PC-3 (cell line): ENCODE data around the gene TAL2. TPM values are rescaled to one million over a fixed set of nuclear protein-coding genes. Genes with fewer than 3 reads are reported as not detected.

Experiments used
- ATAC-seq: fragments of 200-7000 bp; cut with Tn5 transposase; 2 replicates; pipeline ENCODE4 v1.9.1; 2020; ENCODE audit warnings: mild to moderate bottlenecking, moderate library complexity
- BruUV-seq: library from RNA; stranded (reverse); fragments of 400-500 nt; replicated peaks from 2 replicates; lab custom pipeline; 2021; lab: Mats Ljungman, UMichigan
- CTCF ChIA-PET: fragments of 300-600 bp; sonication (Branson Sonifier 250); formaldehyde crosslinking; loops from one replicate; lab custom pipeline; 2022; ENCODE audit warnings: antibody characterized with exemption; lab: Charles Lee
- POLR2A ChIA-PET: fragments of 300-600 bp; sonication (Branson Sonifier 250); formaldehyde crosslinking; loops from one replicate; lab custom pipeline; 2022; ENCODE audit warnings: antibody characterized with exemption; ENCODE audit not compliant: unreplicated experiment; lab: Charles Lee
- DNase-seq: peaks from one replicate; pipeline ENCODE4 v3.0.0-alpha.2; 2015
- H2AFZ ChIP-seq: fragments of 300-600 bp; sonication (generic); 2 replicates; pipeline ENCODE4 v1.6.0; 2016; ENCODE audit warnings: antibody characterized with exemption, low read length
- H3F3A ChIP-seq: fragments of 300-600 bp; sonication (generic); one replicate; pipeline ENCODE4 v1.6.0; 2017; ENCODE audit warnings: antibody characterized with exemption, low read length, control low read depth, mild to moderate bottlenecking; ENCODE audit not compliant: unreplicated experiment
- H3K27ac ChIP-seq: fragments of 300-600 bp; sonication (generic); 2 replicates; pipeline ENCODE4 v1.5.1; 2016; ENCODE audit warnings: mild to moderate bottlenecking, low read length
- H3K27me3 ChIP-seq: fragments of 300-600 bp; sonication (generic); 2 replicates; pipeline ENCODE4 v1.6.1; 2016; ENCODE audit warnings: low read length, mixed read lengths
- H3K36me3 ChIP-seq: fragments of 300-600 bp; sonication (generic); 2 replicates; pipeline ENCODE4 v1.6.1; 2016; ENCODE audit warnings: low read depth, mixed run types, low read length, mixed read lengths
- H3K4me1 ChIP-seq: fragments of 300-600 bp; sonication (generic); 2 replicates; pipeline ENCODE4 v1.5.1; 2016; ENCODE audit warnings: low read length; ENCODE audit not compliant: insufficient read depth
- H3K4me2 ChIP-seq: fragments of 300-600 bp; sonication (generic); 2 replicates; pipeline ENCODE4 v1.6.0; 2016; ENCODE audit warnings: low read length
- H3K4me3 ChIP-seq: fragments of 300-600 bp; sonication (generic); 2 replicates; pipeline ENCODE4 v1.5.1; 2016; ENCODE audit warnings: mild to moderate bottlenecking, low read length, mixed read lengths
- H3K79me2 ChIP-seq: fragments of 300-600 bp; sonication (generic); 2 replicates; pipeline ENCODE4 v1.6.1; 2017; ENCODE audit warnings: low read length, mixed read lengths
- H3K9ac ChIP-seq: fragments of 300-600 bp; sonication (generic); 2 replicates; pipeline ENCODE4 v1.6.0; 2016; ENCODE audit warnings: mild to moderate bottlenecking, low read length
- H3K9me2 ChIP-seq: fragments of 300-600 bp; sonication (generic); replicated peaks from 2 replicates; pipeline ENCODE4 v1.6.1; 2016; ENCODE audit warnings: mixed run types, low read length, mixed read lengths
- H3K9me3 ChIP-seq: fragments of 300-600 bp; sonication (generic); 2 replicates; pipeline ENCODE4 v1.6.1; 2016; ENCODE audit warnings: low read length, mixed read lengths
- H4K20me1 ChIP-seq: fragments of 300-600 bp; sonication (generic); 2 replicates; pipeline ENCODE4 v1.6.1; 2016; ENCODE audit warnings: low read length, mixed read lengths
- CTCF ChIP-seq: fragments of 300-600 bp; sonication (generic); conservative IDR thresholded peaks from 2 replicates; pipeline ENCODE4 v1.5.1; 2017; ENCODE audit warnings: antibody characterized with exemption, low read depth, mild to moderate bottlenecking, low read length
- EZH2 ChIP-seq: fragments of 300-600 bp; sonication (generic); IDR thresholded peaks from one replicate; pipeline ENCODE4 v1.6.1; 2017; ENCODE audit warnings: antibody characterized with exemption, mild to moderate bottlenecking, low read length; ENCODE audit not compliant: unreplicated experiment
- EZH2phosphoT487 ChIP-seq: fragments of 300-600 bp; sonication (generic); IDR thresholded peaks from 2 replicates; pipeline ENCODE4 v1.6.1; 2018; ENCODE audit warnings: mild to moderate bottlenecking, antibody characterized with exemption, low read length, borderline replicate concordance
- intact Hi-C: fragments of 100-400 bp; cut with micrococcal nuclease; formaldehyde crosslinking; loops from 2 replicates; pipeline ENCODE4 v1.9.0; 2023
- total RNA-seq: library from RNA; depleted of rRNA; stranded (reverse); fragments of >200 nt; gene quantifications from 2 replicates; pipeline ENCODE4 v1.2.3, GENCODE V29; 2014

TAL2 gene
- total RNA-seq, 1 experiment from 2014 or later: not detected

GRCh38 chr9:105670315-105670714 lies 8.1 kb downstream of the TAL2 start:
- ATAC-seq: no peak
- no peak overlapping the region for H3K4me3 ChIP-seq
- H4K20me1 ChIP-seq: no peaks in the 10 kb centered on the region
- H3K27me3 ChIP-seq: no peaks in the 10 kb centered on the region
- H3K9me3 ChIP-seq: no peaks in the 10 kb centered on the region
- no peak overlapping the region for H2AFZ ChIP-seq
- H3K9ac ChIP-seq: no peak overlapping the region
- CTCF ChIA-PET: no interaction called here
- POLR2A ChIA-PET: no interaction called here
- no peaks in the 10 kb centered on the region for H3K4me1 ChIP-seq
- TF ChIP-seq EZH2phosphoT487: no peak
- TF ChIP-seq CTCF: no peak
- no peak for TF ChIP-seq EZH2
- H3K36me3 ChIP-seq: no peaks in the 10 kb centered on the region
- H3K79me2 ChIP-seq: no peaks in the 10 kb centered on the region
- intact Hi-C loops: no loop called here
- no peaks in the 10 kb centered on the region for H3F3A ChIP-seq
- no peak for DNase-seq
- no TSS peak for BruUV-seq
- H3K27ac ChIP-seq: no peak overlapping the region
- H3K9me2 ChIP-seq: no peaks in the 10 kb centered on the region
- no peak overlapping the region for H3K4me2 ChIP-seq

GRCh38 chr9:105670775-105671174 lies 8.5 kb downstream of the TAL2 start:
- DNase-seq (no peak), ATAC-seq (no peak)
- ChIA-PET POLR2A (no interaction called here), CTCF (no interaction called here)
- Histone ChIP-seq H3K27ac (no peak overlapping the region), H3K36me3 (no peaks in the 10 kb centered on the region), H3K9me2 (no peaks in the 10 kb centered on the region), H3K4me2 (no peak overlapping the region), H3K9ac (no peak overlapping the region), H2AFZ (no peak overlapping the region), H3F3A (no peaks in the 10 kb centered on the region), H3K79me2 (no peaks in the 10 kb centered on the region), H3K4me3 (no peak overlapping the region), H3K9me3 (no peaks in the 10 kb centered on the region), H3K4me1 (no peaks in the 10 kb centered on the region), H4K20me1 (no peaks in the 10 kb centered on the region), H3K27me3 (no peaks in the 10 kb centered on the region)
- intact Hi-C loops: no loop called here
- BruUV-seq: no TSS peak
- TF ChIP-seq EZH2phosphoT487: no peak

- no peaks in the 10 kb centered on the region for H3K79me2 ChIP-seq
- H2AFZ ChIP-seq: no peak overlapping the region
- H3K4me2 ChIP-seq: no peak overlapping the region
- POLR2A ChIA-PET: no interaction called here
- H3K9ac ChIP-seq: no peak overlapping the region
- H3K36me3 ChIP-seq: no peaks in the 10 kb centered on the region
- no peak overlapping the region for H3K4me3 ChIP-seq
- BruUV-seq: no TSS peak
- no peak overlapping the region for H3K27ac ChIP-seq
- no peak for DNase-seq
- no peak for ATAC-seq
- H3K9me3 ChIP-seq: no peaks in the 10 kb centered on the region
- no peaks in the 10 kb centered on the region for H3K9me2 ChIP-seq
- no peaks in the 10 kb centered on the region for H3K27me3 ChIP-seq
- H3F3A ChIP-seq: no peaks in the 10 kb centered on the region
- no peaks in the 10 kb centered on the region for H3K4me1 ChIP-seq
- no peak for TF ChIP-seq CTCF
- H4K20me1 ChIP-seq: no peaks in the 10 kb centered on the region
- intact Hi-C loops: no loop called here
- CTCF ChIA-PET: no interaction called here
Measured at GRCh38 chr9:105672711-105673234, 10.5 kb downstream of the TAL2 start.
